Measurements from ENCODE around the gene NFASC.

DNA sequence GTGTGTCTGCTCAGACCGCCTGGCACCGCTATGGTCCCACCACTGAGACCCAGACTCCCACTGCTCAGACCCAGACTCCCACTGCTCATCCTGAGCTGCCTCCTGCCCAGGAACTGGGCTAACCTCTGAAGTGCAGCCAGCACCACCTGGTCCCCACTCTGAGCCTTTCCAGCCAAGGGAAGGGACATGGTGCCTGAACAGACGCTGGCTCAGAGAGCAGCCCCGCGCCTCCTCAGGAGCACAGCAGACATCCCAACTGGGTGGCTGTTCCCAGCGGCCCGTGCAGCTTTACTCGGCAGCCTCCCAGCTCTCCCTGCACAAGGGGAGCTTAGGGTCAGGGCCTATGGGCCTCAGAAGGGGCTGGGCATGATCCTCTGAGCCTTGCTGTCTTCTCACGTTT lies 144.6 kb downstream of the NFASC start:
- TF ChIP-seq NFYB (CRISPR knock-in tag; conservative IDR thresholded peaks at IDR 0.05; ENCODE audit: low read depth) (no peak), E2F4 (CRISPR knock-in tag; IDR thresholded peaks at IDR 0.05; ENCODE audit: borderline replicate concordance, low read depth) (no peak)

All from WTC11 (cell line).